ENCODE measurements around the gene BTN1A1.

GRCh38 chr6:26491604-26492003, 8.5 kb upstream of the BTN1A1 start:
- TF ChIP-seq CTCF (IDR thresholded peaks at IDR 0.05; ENCODE audit: insufficient read depth, low read length, poor library complexity, severe bottlenecking) (no peak), EZH2phosphoT487 (conservative IDR thresholded peaks at IDR 0.05; ENCODE audit: low read length) (no peak)
